Measurements from ENCODE around the gene TRPM3. TPM values are rescaled to one million over a fixed set of nuclear protein-coding genes. Genes with fewer than 3 reads are reported as not detected.

TRPM3 gene
- total and polyA plus RNA-seq, 2 of the 8 experiments (the other 6 are each of a cell fraction or from before 2014, with no cell fraction given) = 2.4 to 10.9 TPM

GRCh38 chr9:70772601-70773000 is 348.8 kb downstream of the TRPM3 start:
- no peak for DNase-seq (ENCODE audit: low read depth in 1 of 2, low spot score in 2 of 2)
- ChIA-PET POLR2A (ENCODE audit: partially characterized antibody) (no interaction called here), CTCF (ENCODE audit: partially characterized antibody) (interaction anchor here (0.6 to 1.4 kb wide), 2 partner anchors 17 to 104 kb away, joined by 3 to 4 read pairs; no protein-coding TSS in a partner anchor)
- no peak overlapping the region for H3K4me3 ChIP-seq (ENCODE audit: extremely low read depth in 1 of 4, insufficient read depth in 2 of 4, low read depth in 3 of 4, low read length in 4 of 4)
- WGBS, 2 experiments (ENCODE audit: extremely low coverage in 1 of 2, insufficient coverage in 1 of 2, insufficient read length in 1 of 2, insufficient replicate concordance in 2 of 2, low coverage in 1 of 2, low lambda C conversion rate in 2 of 2, missing lambda C conversion rate in 1 of 2) = 94% methylated on average over 3 of the region's 3 CpGs; no CpG with 5 or more reads in 1 of the 2 experiments
- H3K9ac ChIP-seq (replicated peaks in 1 of 4; ENCODE audit: extremely low read depth in 1 of 4, low read depth in 3 of 4, low read length in 3 of 4) = no peak overlapping the region
- H3K14ac ChIP-seq (ENCODE audit: insufficient read length) = no peak overlapping the region
- no peak overlapping the region for H3K4ac ChIP-seq (replicated peaks; ENCODE audit: insufficient read length, low read depth, low read length)
- no peak overlapping the region for H3K4me2 ChIP-seq (ENCODE audit: insufficient read depth in 1 of 2, low read depth in 2 of 2, low read length in 2 of 2)
- no peak overlapping the region for H3K27ac ChIP-seq (ENCODE audit: low read depth, low read length)
- no peaks in the 10 kb centered on the region for H3K23me2 ChIP-seq (ENCODE audit: low read depth, low read length)
- H3K27me3 ChIP-seq (replicated peaks in 1 of 4; ENCODE audit: control insufficient read depth in 3 of 4, extremely low read depth in 1 of 4, insufficient read depth in 3 of 4, low read length in 3 of 4) = no peaks in the 10 kb centered on the region
- no peak overlapping the region for H2AFZ ChIP-seq (ENCODE audit: low read length)
- no peaks in the 10 kb centered on the region for H3K36me3 ChIP-seq (ENCODE audit: control insufficient read depth in 2 of 4, insufficient read depth in 4 of 4, low read length in 3 of 4)
- no peaks in the 10 kb centered on the region for H3K4me1 ChIP-seq (replicated peaks in 1 of 4; ENCODE audit: control insufficient read depth in 3 of 4, insufficient read depth in 4 of 4, low read length in 3 of 4)
- no peaks in the 10 kb centered on the region for H3K79me2 ChIP-seq (ENCODE audit: control insufficient read depth in 1 of 2, insufficient read depth in 2 of 2, low read length in 2 of 2)
- no peak for FAIRE-seq
- no peak overlapping the region for H3K18ac ChIP-seq (ENCODE audit: extremely low read depth, low read length)
- no peak overlapping the region for H4K5ac ChIP-seq (ENCODE audit: insufficient read length, low read depth, low read length)
- no peak overlapping the region for H2BK120ac ChIP-seq (replicated peaks; ENCODE audit: low read depth, low read length)
- no peak overlapping the region for H2BK5ac ChIP-seq (ENCODE audit: low read depth, low read length)
- H2BK15ac ChIP-seq (ENCODE audit: low read length) = no peak overlapping the region
- no peak overlapping the region for H2BK20ac ChIP-seq (ENCODE audit: low read length)
- H3K9me3 ChIP-seq (ENCODE audit: insufficient read depth in 2 of 2, low read depth in 1 of 2, low read length in 1 of 2) = no peaks in the 10 kb centered on the region
- H3K23ac ChIP-seq (ENCODE audit: insufficient read length) = no peak overlapping the region
- peaks cover 0 to 1% of the 10 kb centered on the region in 2 experiments for H4K20me1 ChIP-seq (replicated peaks in 1 of 2; ENCODE audit: control insufficient read depth in 1 of 2, insufficient read depth in 2 of 2, low read length in 2 of 2)
- no peak overlapping the region for H3K56ac ChIP-seq (replicated peaks; ENCODE audit: insufficient read length, low read depth, low read length)
- no peak for TF ChIP-seq KDM5A (IDR thresholded peaks at IDR 0.05; ENCODE audit: low read length)
- TF ChIP-seq RBBP5 (IDR thresholded peaks at IDR 0.05; ENCODE audit: borderline replicate concordance, low read depth, low read length) = no peak
- no peak overlapping the region for H2BK12ac ChIP-seq (ENCODE audit: low read depth, low read length)
- H4K91ac ChIP-seq (replicated peaks; ENCODE audit: insufficient read length, low read length) = no peak overlapping the region
- H2AK5ac ChIP-seq (ENCODE audit: low read depth, low read length) = no peak overlapping the region
- H3K79me1 ChIP-seq (ENCODE audit: low read depth, low read length) = no peaks in the 10 kb centered on the region
- no peak overlapping the region for H4K8ac ChIP-seq (ENCODE audit: extremely low read depth, insufficient read depth, low read length)

Measured in H1 (cell line).